GM20431 (cell line): ENCODE results near the gene IL27RA.

Experiments used
- in situ Hi-C: fragments of 300-500 bp; cut with MseI, MboI; formaldehyde crosslinking; loops from one replicate; pipeline ENCODE4 v1.15.0; 2020; ENCODE audit warnings: low sequenced_read_pairs; ENCODE audit not compliant: unreplicated experiment

Gene IL27RA

GRCh38 chr19:14102102-14102696 is 70.6 kb downstream of the IL27RA start:
- in situ Hi-C loops, result no loop called here

DNA sequence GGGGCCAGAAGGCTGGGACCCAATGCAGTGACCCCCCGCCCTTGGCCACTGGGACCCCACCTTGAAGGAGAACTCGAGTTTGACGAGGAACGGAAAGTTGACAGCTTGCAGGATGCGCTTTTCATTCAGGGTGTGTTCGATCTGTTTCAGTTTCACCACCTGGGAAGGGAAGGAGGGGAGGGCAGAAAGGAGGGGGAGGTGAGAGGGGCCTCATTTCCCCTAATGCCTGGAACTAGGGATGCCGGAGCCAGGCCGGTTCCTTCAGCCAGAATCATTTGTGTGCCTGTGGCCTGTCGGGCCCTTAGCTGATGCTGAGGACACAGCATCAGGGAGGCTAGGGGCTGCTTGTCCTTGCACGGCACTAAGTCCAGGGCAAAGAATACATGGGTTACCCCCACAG is 71.2 kb downstream of the IL27RA start:
- in situ Hi-C loops, result no loop called here
